HEK293T (cell line): Measurements from ENCODE around the gene LTBP1.

Experiments
- SP1 ChIP-seq: fragments of 450-650 bp; IDR thresholded peaks from 2 replicates; pipeline ENCODE4 v1.6.1; 2017
- TARDBP ChIP-seq: fragments of 450-650 bp; IDR thresholded peaks from 2 replicates; pipeline ENCODE4 v1.6.1; 2016

- no peak for TF ChIP-seq SP1
- TF ChIP-seq TARDBP, result no peak
These were observed 161.1 kb downstream of the LTBP1 start for GRCh38 chr2:33107690-33108482.
